Vagina (tissue), 2 donors: ENCODE measurements around the gene RBM19.

Experiments used
- CTCF ChIP-seq, 3 experiments: fragments of 450-650 bp in 2 of 3; fragments of 200-600 bp in 1 of 3; sonication (generic) in 1 of 3; IDR thresholded peaks; one replicate each; pipeline ENCODE4 v1.5.1; 2017 to 2019; ENCODE audit warnings: antibody characterized with exemption in 3 of 3, mild to moderate bottlenecking in 2 of 3, moderate library complexity in 2 of 3
- POLR2AphosphoS5 ChIP-seq, 2 donors: sonication (generic); formaldehyde crosslinking; IDR thresholded peaks; one replicate each; pipeline ENCODE4 v1.9.0; 2017; ENCODE audit warnings: antibody characterized with exemption in 2 of 2, mild to moderate bottlenecking in 2 of 2, low read depth in 1 of 2; ENCODE audit not compliant: insufficient read depth in 1 of 2

- TF ChIP-seq POLR2AphosphoS5 (IDR thresholded peaks at IDR 0.05; ENCODE audit: insufficient read depth in 1 of 2, low read depth in 1 of 2) (no peak), CTCF (IDR thresholded peaks at IDR 0.05) (no peak)
These were observed 16.5 kb downstream of the RBM19 start for GRCh38 chr12:113949321-113950305.
